ENCODE measurements around the gene ZNF317. TPM values are rescaled to one million over a fixed set of nuclear protein-coding genes. Genes with fewer than 3 reads are reported as not detected.
A peak's percentile ranks its signal among the peaks of the same experiment; 100 is the strongest.

ZNF317 gene
- total RNA-seq (10 to 100 TPM; 13.7 to 23.6 (median 16.9) TPM), polyA plus RNA-seq (10 to 100 TPM; 14.3 to 22.5 (median 14.6) TPM)
- long read RNA-seq, donor 1, full-length matches to known transcripts, result 1 of 6 reads
- long read RNA-seq, donor 1, partial matches to known transcripts, result 4 of 6 reads
- long read RNA-seq, donor 1, other reads (novel, unspliced or antisense), result 1 of 6 reads
- long read RNA-seq, donor 2, full-length matches to known transcripts, result 15 of 23 reads
- long read RNA-seq, donor 2, partial matches to known transcripts, result 6 of 23 reads
- long read RNA-seq, donor 2, other reads (novel, unspliced or antisense), result 2 of 23 reads

GRCh38 chr19:9140159-9140874, at the start of gene ZNF317:
Gene ZNF317 (plus strand): TSS chr19:9140397. CDS start chr19:9156017, 15,620 bp downstream.
- H3K9me3 ChIP-seq, result peaks cover 15% of the 10 kb centered on the region
- no peaks in the 10 kb centered on the region for H3K27me3 ChIP-seq (ENCODE audit: insufficient read depth in 3 of 3, low read length in 2 of 3)
- DNase-seq, result peak; percentile 89 to 95
- 0 to 1% (median 1%) methylated on average over 43 of the region's 43 CpGs for WGBS, 3 donors
- intact Hi-C loops (cut with DNase I), result loop anchor here in 1 of 2 donors (1.0 kb wide), 1 partner anchor 656 kb away; no protein-coding TSS in a partner anchor
- H3K27ac ChIP-seq, result peak within 1 kb of the TSS; percentile 93
- H3K4me3 ChIP-seq, result peak within 1 kb of the TSS; percentile 85
- TF ChIP-seq CTCF (IDR thresholded peaks at IDR 0.05), result no peak
- H3K4me1 ChIP-seq, result peaks cover 24% of the 10 kb centered on the region
- H3K36me3 ChIP-seq (ENCODE audit: insufficient read depth in 1 of 2, low read depth in 1 of 2), result peaks cover 0 to 7% of the 10 kb centered on the region in 2 donors
- peak; percentile 97 to 100 (median 98) for ATAC-seq

GRCh38 chr19:9107375-9107774, 32.8 kb upstream of the ZNF317 start, which contains the start of gene OR7G2:
Gene OR7G2 (minus strand): TSS chr19:9107475. CDS start chr19:9103243, 4,232 bp downstream.
- Histone ChIP-seq H3K9me3 (no peaks in the 10 kb centered on the region), H3K27me3 (ENCODE audit: insufficient read depth in 3 of 3, low read length in 2 of 3) (peaks cover 0 to 3% (median 0%) of the 10 kb centered on the region in 3 donors), H3K4me3 (no peak within 1 kb of the TSS), H3K27ac (no peak within 1 kb of the TSS), H3K4me1 (no peaks in the 10 kb centered on the region), H3K36me3 (ENCODE audit: insufficient read depth in 1 of 2, low read depth in 1 of 2) (no peaks in the 10 kb centered on the region)
- ATAC-seq, result no peak
- no peak for DNase-seq
- TF ChIP-seq CTCF (IDR thresholded peaks at IDR 0.05), result no peak
- intact Hi-C loops (cut with DNase I), result no loop called here
- WGBS, 3 donors, result 61 to 68% (median 64%) methylated on average over 8 of the region's 8 CpGs

GRCh38 chr19:9109959-9110358, 30.2 kb upstream of the ZNF317 start:
- intact Hi-C loops (cut with DNase I), result no loop called here
- H3K9me3 ChIP-seq, result no peaks in the 10 kb centered on the region
- H3K27me3 ChIP-seq (ENCODE audit: insufficient read depth in 3 of 3, low read length in 2 of 3), result peaks cover 0 to 3% (median 0%) of the 10 kb centered on the region in 3 donors
- no peak for TF ChIP-seq CTCF (IDR thresholded peaks at IDR 0.05)
- no peak overlapping the region for H3K4me3 ChIP-seq
- DNase-seq (no peak), ATAC-seq (no peak)
- H3K36me3 ChIP-seq (ENCODE audit: insufficient read depth in 1 of 2, low read depth in 1 of 2), result no peaks in the 10 kb centered on the region
- WGBS, 3 donors, result 47 to 60% (median 57%) methylated on average over 2 of the region's 2 CpGs
- H3K27ac ChIP-seq, result no peak overlapping the region
- H3K4me1 ChIP-seq, result no peaks in the 10 kb centered on the region

GRCh38 chr19:9115307-9115813, 24.8 kb upstream of the ZNF317 start, which contains the start of gene OR7G1:
Gene OR7G1 (minus strand): TSS chr19:9115763. CDS start chr19:9115763, 0 bp downstream.
- ATAC-seq (no peak), DNase-seq (no peak)
- Histone ChIP-seq H3K36me3 (ENCODE audit: insufficient read depth in 1 of 2, low read depth in 1 of 2) (no peaks in the 10 kb centered on the region), H3K4me3 (no peak within 1 kb of the TSS), H3K27ac (no peak within 1 kb of the TSS), H3K27me3 (ENCODE audit: insufficient read depth in 3 of 3, low read length in 2 of 3) (no peaks in the 10 kb centered on the region), H3K9me3 (no peaks in the 10 kb centered on the region), H3K4me1 (no peaks in the 10 kb centered on the region)
- intact Hi-C loops (cut with DNase I), result no loop called here
- WGBS, 3 donors, result 65 to 89% (median 76%) methylated on average over 2 of the region's 2 CpGs
- no peak for TF ChIP-seq CTCF (IDR thresholded peaks at IDR 0.05)

Data from psoas muscle (tissue), 8 donors.